IPS-11a (cell line): Measurements from ENCODE around the gene OTOGL.

ENCODE experiments used
- H3K4me3 ChIP-seq: one replicate; pipeline ENCODE4 v1.5.1; 2013; ENCODE audit warnings: low read depth, low read length, control low read depth

Gene OTOGL

DNA sequence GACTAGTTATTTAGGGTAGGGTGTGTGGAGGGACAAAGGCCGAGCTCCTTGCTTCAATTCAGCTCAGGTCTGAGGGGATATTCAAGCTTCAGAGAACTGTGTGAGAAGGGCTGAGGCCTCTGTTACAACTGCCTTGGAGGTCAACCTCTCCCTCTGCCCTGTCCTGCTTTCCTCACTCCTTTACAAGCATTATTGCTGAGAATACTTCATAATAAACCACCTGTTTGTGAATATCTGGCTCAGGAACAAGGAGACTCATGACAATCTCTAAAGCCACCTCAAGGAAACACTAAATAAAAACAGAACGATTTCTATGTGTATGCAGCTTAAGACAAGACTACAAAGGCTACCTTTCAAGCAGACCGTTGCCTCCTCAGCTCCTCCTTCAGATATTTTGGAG lies 21.7 kb downstream of the OTOGL start:
- H3K4me3 ChIP-seq = no peak overlapping the region

DNA sequence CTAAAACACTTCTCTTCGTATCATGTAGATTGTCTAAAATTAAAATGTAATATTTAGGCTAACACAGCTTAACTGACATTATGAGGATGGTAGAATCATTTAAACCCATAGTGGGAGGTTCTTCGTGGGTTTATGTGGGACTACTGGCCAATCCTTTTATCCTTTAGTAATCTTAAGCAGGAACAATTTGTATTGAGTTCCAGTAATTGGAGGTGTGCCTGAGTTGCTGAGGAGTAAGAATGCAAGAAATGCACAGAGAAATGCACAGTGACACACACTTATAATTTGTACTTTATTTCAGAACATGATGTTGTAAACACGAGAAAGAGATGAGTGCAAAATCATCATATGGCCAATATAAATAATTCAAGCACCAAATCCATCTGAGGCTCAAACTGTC lies 22.3 kb downstream of the OTOGL start:
- H3K4me3 ChIP-seq = no peak overlapping the region

DNA sequence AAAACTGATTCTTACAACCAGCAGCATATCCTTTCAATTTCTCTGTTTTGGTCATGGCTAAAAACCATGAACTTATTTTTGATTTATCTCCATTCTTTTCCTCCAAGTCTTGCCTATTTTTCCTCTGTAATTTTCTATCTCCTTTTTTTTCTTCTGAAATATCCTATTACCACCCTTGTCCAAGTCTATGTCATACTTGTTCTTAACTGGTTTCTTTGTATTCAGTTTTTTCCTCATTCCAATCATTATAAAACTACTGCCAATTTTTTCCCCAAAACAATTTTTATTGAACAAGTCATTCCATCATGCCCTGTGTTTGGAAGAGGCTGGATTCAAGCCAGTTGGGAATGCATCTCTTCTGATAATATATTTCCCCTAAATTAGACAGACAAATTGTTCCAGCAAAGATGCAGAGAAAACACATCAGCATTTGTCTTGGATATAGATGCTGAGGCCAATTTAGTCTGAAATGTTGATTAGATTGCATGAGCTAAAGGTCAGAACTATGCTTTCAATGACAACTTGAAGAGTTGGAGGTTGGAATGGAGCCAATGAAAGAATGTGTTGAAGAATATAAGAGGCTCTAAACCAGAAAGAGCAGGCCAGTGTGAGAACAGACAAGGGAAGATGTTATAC lies 30.7 kb downstream of the OTOGL start:
- H3K4me3 ChIP-seq = no peak overlapping the region

DNA sequence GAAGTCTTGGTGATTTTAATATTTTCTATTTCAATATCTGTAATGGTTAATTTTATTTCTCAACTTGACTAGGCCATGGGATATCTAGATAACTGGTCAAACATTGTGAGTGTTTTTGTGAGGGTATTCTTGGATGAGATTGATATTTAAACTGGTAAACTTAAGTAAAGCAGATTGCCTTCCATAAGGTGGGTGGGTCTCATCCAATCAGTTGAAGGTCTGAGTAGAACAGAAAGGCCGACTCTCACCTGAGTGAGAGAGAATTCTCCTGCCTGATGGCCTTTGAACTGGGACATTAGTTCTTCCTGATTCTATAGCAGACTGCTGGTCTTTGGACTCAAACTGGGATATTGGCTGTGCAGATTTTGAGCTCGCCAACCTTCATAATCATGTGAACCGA lies 36.3 kb downstream of the OTOGL start:
- no peak overlapping the region for H3K4me3 ChIP-seq

DNA sequence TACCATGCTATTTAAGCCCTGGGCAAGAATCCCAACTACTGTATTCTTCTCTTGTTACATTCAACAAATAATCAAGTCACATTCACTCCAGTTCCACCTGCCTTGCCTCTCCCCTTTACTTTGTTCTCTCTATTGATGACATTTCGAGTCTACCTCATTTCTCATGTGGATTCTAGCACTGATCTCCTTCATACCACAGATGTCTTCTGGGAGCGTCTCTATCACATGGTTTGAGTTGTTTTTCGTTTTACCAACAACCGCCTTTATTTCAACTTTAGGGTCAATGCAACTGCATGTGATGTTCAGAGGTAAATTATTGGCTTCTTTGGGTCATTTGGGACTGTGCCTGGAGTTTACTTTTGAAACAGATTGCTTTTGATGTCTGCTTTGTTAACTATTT lies 40.7 kb downstream of the OTOGL start:
- no peak overlapping the region for H3K4me3 ChIP-seq

DNA sequence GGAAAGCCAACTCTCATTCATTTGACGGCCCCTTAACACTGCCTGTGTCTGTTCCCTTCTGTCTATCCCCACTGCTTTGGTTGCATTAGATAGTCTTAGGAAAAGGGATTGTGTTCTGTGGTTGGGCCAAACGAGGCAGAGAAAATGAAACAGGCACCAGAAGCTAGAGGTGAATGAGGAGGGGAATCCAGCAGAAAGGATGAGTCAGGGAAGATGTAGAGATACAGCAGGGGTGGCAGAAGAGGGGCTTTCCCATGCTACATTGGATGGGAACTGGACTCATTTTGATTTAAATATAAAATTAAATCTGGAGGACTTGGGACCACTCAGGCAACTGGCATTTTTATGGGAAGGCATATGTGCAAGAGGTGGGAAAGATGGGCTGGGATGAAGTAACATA lies 43.3 kb downstream of the OTOGL start:
- H3K4me3 ChIP-seq = no peak overlapping the region

DNA sequence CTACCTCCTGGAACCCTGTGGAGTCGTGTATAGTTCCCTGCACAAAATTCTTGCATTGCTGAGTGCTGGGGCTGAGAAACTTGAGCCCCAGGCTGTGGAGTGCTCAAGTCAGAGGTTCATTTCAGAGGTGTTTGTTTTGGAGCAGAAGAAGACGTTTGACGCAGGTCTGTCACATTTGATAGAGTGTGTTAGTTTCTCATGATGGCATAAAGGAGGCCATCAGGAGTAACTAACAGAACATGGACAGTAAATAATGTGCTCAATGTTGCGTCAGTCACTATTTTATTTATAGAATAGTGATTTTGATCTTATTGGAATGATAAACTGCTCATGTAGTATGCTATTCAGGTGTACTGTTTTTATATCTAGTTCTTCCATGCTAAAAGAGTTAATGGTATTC lies 44.2 kb downstream of the OTOGL start:
- H3K4me3 ChIP-seq = no peak overlapping the region

DNA sequence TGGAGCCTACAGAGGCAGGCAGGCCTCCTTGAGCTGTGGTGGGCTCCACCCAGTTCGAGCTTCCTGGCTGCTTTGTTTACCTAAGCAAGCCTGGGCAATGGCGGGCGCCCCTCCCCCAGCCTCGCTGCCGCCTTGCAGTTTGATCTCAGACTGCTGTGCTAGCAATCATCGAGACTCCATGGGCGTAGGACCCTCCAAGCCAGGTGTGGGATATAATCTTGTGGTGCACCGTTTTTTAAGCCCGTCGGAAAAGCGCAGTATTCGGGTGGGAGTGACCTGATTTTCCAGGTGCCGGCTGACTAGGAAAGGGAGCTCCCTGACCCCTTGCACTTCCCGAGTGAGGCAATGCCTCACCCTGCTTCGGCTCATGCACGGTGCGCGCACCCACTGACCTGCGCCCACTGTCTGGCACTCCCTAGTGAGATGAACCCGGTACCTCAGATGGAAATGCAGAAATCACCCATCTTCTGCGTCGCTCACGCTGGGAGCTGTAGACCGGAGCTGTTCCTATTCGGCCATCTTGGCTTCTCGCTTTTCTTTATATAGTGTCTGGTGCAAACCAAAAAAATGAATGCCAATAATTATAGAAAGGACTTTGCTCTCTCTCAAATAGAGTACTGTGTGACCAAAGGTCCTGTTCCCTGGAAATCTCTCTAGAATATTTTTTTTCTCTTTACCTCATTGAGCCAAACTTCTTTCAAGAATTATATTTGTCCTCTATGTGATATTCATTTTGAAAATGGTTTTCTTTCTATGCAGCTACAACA lies 50.4 kb downstream of the OTOGL start:
- peak overlapping the region; percentile 24 for H3K4me3 ChIP-seq

DNA sequence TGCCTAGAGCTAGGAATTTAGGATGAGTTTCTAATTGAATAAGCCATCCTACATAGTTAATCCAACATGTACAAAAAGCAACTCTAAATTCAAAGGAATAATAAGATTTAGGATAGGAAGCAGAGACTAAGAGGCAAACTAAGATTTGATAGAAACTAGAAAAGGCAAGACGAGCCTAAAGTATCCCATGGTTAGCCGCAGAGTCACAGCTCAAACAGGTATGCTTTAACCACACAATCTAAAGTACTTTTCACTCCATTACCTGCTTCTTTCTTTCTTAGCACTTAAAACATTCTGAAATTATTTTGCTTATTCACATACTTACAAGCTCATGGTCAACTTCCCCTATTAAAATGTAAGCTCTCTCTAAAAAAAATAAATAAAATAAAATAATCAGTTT lies 51.8 kb downstream of the OTOGL start:
- no peak overlapping the region for H3K4me3 ChIP-seq

DNA sequence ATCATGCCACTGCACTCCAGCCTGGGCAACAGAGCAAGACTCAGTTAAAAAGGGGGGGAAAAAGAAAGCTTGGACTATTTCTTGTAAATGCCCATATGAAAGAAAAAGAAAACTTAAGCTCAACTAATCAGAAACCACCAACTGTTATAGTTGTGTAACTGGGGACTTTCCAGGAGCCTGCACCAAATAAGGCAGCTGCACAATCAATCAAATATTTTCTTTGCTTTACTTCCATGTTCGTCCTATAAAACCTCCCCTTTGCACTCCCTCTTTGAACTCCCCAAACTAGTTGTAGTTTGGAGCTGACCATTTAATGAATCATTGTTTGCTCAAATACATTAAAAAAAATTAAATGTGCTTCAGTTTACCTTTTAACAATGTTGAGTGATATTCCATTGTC lies 54.9 kb downstream of the OTOGL start:
- no peak overlapping the region for H3K4me3 ChIP-seq

DNA sequence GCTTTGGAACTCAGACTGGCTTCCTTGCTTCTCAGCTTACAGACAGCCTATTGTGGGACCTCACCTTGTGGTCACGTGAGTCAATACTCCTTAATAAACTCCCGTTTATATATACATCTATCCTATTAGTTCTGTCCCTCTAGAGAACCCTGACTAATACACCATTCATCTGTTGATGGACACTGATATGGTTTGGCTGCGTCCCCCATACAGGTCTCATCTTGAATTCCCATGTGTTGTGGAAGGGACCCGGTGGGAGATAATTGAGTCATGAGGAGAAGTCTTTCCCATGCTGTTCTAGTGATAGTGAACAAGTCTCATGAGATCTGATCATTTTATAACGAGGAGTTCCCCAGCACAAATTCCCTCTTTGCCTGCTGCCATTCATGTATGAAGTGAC lies 57.0 kb downstream of the OTOGL start:
- no peak overlapping the region for H3K4me3 ChIP-seq

DNA sequence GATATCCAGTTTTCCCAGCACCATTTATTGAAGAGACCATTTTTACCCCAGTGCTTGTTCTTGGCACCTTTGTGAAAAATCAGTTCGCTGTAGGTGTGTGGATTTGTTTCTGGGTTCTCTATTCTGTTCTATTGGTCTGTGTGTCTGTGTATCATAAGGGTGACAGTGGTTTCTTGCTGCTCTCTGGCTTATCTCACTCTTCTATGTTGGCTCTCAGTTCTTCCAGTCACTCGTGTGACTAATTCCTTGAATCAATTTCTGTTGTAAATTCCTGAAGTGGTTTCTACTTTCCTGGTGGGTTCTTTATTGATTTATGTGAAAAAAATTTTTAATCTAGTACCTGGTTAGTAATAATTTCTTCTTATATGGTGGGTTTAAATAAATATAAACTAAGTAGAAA lies 58.3 kb downstream of the OTOGL start:
- H3K4me3 ChIP-seq = no peak overlapping the region

DNA sequence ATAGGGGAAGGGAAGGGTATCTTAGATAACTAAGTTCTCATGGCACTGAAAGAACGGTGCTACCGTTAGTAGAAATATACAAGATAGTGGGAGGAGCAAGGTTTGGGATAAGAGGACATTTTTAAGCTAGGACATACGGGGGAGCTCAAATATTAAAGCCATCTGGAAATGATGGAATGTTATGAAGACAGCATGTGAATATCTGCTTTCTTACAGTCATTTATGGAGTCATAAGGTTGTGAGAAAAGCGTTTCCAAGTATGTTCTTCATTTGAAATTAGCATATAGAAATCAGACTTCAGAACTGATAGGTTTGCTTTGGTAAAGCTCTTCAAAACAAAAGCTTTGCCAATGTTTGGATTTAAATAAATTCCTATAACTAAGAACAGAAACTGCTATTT lies 62.3 kb downstream of the OTOGL start:
- H3K4me3 ChIP-seq = no peak overlapping the region

DNA sequence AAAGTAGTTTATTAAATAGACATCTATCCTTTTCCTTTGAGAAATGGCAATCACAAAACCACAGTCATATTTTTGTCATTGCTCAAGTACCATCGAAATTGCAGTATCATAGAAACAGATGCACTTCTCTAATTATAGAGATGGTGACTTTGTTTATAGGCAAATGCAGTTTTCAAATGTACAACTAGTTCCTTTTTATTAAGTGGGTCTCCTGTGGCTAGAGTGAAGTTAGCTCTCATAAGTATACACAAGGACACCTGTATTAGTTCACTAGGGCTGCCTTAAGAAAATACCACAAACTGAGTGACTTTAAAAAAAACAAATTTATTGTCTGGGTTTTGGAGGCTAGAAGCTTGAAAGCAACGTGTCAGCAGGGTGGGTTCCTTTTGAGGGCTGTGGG lies 62.8 kb downstream of the OTOGL start:
- H3K4me3 ChIP-seq = no peak overlapping the region

DNA sequence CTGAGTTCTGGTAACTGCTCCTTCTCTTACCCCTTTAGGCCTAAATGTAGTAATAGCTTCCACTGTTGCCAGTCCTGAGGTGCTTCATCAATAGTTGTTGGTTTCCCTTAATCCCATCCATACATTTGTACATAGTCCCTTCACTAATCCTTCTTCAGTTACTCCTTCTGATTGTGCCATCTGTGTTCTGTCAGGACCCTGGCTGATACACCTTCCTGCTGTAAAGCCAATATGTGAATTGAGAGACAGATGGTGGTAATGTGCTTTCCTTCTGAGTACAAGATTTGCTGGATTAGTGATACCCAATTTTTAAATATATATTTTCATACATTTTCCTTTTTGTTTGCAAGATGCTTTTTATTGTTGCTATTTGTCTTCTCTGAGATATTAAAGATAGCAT lies 66.4 kb downstream of the OTOGL start:
- H3K4me3 ChIP-seq = no peak overlapping the region

DNA sequence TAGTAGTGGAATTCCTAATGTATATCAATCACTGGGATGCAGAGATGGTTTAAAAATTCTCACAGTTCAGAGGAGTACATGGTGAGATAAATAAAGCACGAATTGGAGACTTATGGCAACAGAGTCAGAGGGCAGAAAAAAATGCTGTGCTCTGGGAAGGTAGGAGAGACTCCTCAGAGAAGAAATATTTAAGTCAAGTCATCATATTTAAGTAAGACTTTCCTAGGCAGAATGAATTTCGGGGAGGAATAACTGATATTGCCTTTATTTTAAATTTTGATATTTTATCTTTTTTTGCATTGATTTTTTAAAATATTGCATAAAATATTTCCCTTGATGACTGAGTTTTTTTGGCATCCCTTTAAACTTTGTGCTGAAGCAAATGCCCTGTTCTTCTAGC lies 67.4 kb downstream of the OTOGL start:
- H3K4me3 ChIP-seq = no peak overlapping the region

DNA sequence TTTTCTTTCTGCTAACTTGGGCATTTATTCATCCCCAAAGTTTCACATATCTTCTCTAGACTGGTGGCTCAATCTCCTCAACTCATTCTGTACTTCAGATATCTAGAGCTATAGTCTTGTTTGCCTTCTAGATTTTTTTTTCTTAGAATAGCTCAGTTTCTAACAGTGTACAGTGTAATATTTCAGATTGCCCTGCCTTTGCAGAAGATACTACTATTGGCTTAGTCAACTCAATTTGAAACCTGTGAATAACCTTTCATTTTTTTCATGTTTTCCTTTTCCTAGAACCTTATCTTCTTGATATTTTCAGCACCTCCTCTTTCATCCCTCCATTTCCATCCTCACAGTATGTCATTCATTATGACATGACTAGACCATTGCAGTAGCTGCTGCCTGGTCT lies 69.6 kb downstream of the OTOGL start:
- H3K4me3 ChIP-seq = no peak overlapping the region

DNA sequence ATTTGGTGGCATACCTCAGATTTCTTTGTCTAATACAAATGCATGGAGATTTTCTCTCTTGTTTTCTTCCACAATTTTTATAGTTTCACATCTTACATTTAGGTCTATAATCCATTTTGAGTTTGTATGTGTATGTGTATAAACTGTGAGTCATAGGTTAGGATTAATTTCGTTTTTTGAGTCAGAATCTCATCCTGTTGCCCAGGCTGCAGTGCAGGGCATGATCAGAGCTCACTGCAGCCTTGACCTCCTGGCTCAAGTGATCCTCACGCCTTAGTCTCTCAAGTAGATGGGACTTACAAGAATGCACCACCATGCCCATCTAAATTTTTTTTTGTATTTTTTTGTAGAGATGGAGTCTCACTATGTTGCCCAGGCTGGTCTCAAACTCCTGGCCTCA lies 71.6 kb downstream of the OTOGL start:
- no peak overlapping the region for H3K4me3 ChIP-seq

DNA sequence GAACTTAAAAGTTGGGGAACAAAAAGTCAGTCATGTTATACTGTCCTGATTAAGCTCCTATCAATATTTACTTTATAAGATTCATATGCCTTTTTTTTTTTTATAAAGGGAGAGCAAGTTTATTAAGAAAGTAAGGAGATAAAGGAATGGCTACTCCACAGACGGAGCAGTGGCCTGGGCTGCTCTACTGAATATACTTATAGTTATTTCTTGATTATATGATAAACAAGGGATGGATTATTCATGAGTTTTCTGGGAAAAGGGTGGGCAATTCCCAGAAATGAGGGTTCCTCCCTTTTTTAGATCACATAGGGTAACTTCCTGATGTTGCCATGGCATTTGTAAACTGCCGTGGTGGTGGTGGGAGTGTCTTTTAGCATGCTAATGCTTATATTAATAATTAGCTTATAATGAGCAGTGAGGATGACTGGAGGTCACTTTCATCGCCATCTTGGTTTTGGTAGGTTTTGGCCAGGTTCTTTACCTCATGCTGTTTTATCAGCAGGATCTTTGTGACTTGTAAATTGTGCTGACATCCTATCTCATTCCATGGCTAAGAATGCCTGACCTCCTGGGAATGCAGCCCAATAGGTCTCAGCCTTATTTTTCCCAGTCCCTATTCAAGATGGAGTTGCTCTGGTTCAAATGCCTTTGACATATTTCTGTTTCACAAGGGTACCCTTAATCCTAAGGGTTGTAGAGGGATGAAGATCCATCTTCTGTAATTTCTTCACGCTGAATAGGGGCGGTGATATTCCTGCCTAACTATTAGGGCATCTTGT lies 73.9 kb downstream of the OTOGL start:
- no peak overlapping the region for H3K4me3 ChIP-seq

DNA sequence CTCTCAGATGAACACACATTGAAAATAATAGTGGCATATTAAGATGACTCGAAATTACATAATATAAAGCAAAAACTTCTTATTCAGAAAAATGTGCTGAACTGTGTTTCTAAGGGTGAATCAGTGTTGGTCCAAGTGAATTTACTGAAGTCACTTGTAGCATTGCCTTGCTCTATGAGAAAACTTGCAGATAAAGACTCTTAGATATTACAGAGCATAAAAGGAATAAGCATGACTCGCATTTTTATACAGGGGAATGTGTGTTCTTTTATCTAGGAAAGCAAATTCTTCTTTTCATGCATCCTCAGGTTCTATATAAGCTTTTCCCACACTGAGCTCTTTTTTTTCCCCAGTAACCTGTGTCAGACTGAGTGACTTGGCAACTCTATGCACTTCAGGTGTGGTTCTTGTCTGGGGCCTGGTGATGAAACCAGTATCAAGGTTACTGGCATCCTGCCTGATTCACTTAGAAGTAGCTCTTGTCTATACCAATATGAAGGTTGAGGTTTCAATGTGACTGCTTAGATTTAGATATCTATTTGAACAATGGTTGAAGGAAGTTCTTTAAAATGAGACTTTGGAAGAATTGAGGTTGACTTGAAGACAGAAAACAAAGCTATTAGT lies 76.1 kb downstream of the OTOGL start:
- H3K4me3 ChIP-seq = no peak overlapping the region

DNA sequence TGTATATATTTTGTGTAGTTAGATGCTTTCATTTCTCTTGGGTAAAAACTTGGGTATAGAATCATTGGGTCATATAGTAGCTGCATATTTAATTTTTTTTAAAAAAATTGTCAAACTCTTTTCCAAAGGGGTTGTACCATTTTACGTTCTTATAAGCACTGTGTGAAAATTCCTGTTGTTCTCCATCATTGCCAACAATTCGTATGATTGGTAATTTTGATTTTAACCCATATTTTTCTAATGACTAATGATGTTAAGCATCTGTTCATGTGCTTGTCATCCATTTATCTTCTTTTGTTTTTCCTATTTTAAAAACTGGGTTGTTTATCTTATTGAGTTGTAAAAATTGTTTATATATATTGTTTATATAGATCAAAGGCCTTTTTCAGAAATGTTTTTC lies 77.4 kb downstream of the OTOGL start:
- H3K4me3 ChIP-seq = no peak overlapping the region

DNA sequence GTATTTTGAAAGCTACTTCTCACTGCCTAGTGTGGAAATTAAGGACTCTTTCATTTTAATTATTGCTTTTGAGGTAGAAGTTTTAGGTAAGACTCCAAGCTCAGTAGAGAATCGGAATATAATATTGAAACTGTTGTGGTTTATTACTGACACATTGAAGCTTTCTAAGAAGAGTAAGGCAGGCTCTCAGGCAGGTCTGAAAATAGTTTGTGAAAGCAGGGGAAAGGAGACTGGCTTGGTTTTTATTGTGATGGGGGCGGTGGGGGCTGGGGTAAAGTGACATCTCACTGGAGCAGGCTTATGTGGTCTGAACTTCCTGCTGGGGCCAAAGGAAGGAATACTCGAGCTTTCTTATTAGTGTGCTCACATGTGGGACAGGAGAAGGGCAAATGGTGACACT lies 79.5 kb downstream of the OTOGL start:
- H3K4me3 ChIP-seq = no peak overlapping the region
